H1 (cell line): ENCODE measurements around the gene RPL37. TPM values are rescaled to one million over a fixed set of nuclear protein-coding genes. Genes with fewer than 3 reads are reported as not detected.

ENCODE experiments used
- ASH2L ChIP-seq: fragments of 200-600, 300-600 bp; sonication (generic); IDR thresholded peaks from one replicate; pipeline ENCODE4 v1.7.1; 2017; ENCODE audit warnings: low read length
- BRCA1 ChIP-seq: IDR thresholded peaks from 2 replicates; pipeline ENCODE4 v1.6.1; 2012; ENCODE audit warnings: low read depth, low read length, improper control_type of control experiment
- CBX5 ChIP-seq: fragments of 300-800, 300-1000 bp; sonication (generic); IDR thresholded peaks from 2 replicates; pipeline ENCODE4 v1.7.1; 2016; ENCODE audit warnings: antibody characterized with exemption, low read length, low read depth
- CEBPB ChIP-seq: IDR thresholded peaks from 2 replicates; pipeline ENCODE4 v1.6.1; 2012; ENCODE audit warnings: low read depth, low read length
- CHD2 ChIP-seq: IDR thresholded peaks from 2 replicates; pipeline ENCODE4 v1.6.1; 2012; ENCODE audit warnings: low read length, improper control_type of control experiment
- CTCF ChIP-seq, 3 experiments: IDR thresholded peaks; 1 replicate in 2 of 3; 2 replicates in 1 of 3; pipeline versions ENCODE4 v1.5.1 to v1.6.1; 2011; ENCODE audit warnings: low read length in 3 of 3, mild to moderate bottlenecking in 3 of 3, inconsistent platforms in 2 of 3, low read depth in 1 of 3, moderate library complexity in 1 of 3; ENCODE audit not compliant: insufficient read depth in 1 of 3; ENCODE audit errors: control extremely low read depth in 1 of 3
- E2F6 ChIP-seq: IDR thresholded peaks from 2 replicates; pipeline ENCODE4 v1.6.1; 2012; ENCODE audit warnings: inconsistent platforms
- EP300 ChIP-seq, 2 experiments: IDR thresholded peaks; 1 replicate in 1 of 2; 2 replicates in 1 of 2; pipeline ENCODE4 v1.6.1; 2011 to 2012; ENCODE audit warnings: low read depth in 2 of 2, low read length in 2 of 2, mild to moderate bottlenecking in 2 of 2, borderline replicate concordance in 1 of 2, inconsistent platforms in 1 of 2, moderate library complexity in 1 of 2
- GABPA ChIP-seq: IDR thresholded peaks from 2 replicates; pipeline ENCODE4 v1.6.1; 2011; ENCODE audit warnings: mild to moderate bottlenecking, low read length, moderate library complexity, borderline replicate concordance; ENCODE audit not compliant: insufficient read depth
- JUN ChIP-seq: IDR thresholded peaks from 2 replicates; pipeline ENCODE4 v1.6.1; 2011; ENCODE audit warnings: low read depth, mild to moderate bottlenecking, improper control_type of control experiment, low read length
- KDM1A ChIP-seq: fragments of 200-600, 300-600 bp; sonication (generic); IDR thresholded peaks from 2 replicates; pipeline ENCODE4 v1.7.1; 2016; ENCODE audit warnings: mild to moderate bottlenecking, low read length, borderline replicate concordance
- KDM5A ChIP-seq: fragments of 200-600 bp; IDR thresholded peaks from 2 replicates; pipeline ENCODE4 v1.7.1; 2012; ENCODE audit warnings: mild to moderate bottlenecking, low read length, inconsistent platforms, mixed read lengths
- RFX5 ChIP-seq: IDR thresholded peaks from 2 replicates; pipeline ENCODE4 v1.6.1; 2011; ENCODE audit warnings: low read depth, low read length, improper control_type of control experiment, borderline replicate concordance
- SIN3A ChIP-seq, 2 experiments: IDR thresholded peaks in 1 of 2; conservative IDR thresholded peaks in 1 of 2; 2 replicates each; pipeline ENCODE4 v1.6.1; 2011 to 2012; ENCODE audit warnings: low read length in 2 of 2, improper control_type of control experiment in 1 of 2, low read depth in 1 of 2, mild to moderate bottlenecking in 1 of 2
- SIRT6 ChIP-seq: IDR thresholded peaks from one replicate; pipeline ENCODE4 v1.7.1; 2012; ENCODE audit warnings: low read length, inconsistent platforms
- SP1 ChIP-seq: IDR thresholded peaks from 2 replicates; pipeline ENCODE4 v1.6.1; 2011; ENCODE audit warnings: low read depth, low read length
- SP2 ChIP-seq: IDR thresholded peaks from 2 replicates; pipeline ENCODE4 v1.6.1; 2012; ENCODE audit warnings: mild to moderate bottlenecking, low read length, inconsistent platforms
- SRF ChIP-seq: IDR thresholded peaks from 2 replicates; pipeline ENCODE4 v1.6.1; 2011; ENCODE audit warnings: mild to moderate bottlenecking, low read depth, low read length, moderate library complexity
- TAF7 ChIP-seq: optimal IDR thresholded peaks from 2 replicates; pipeline ENCODE3; 2011; ENCODE audit warnings: low read depth, mild to moderate bottlenecking, inconsistent platforms, low read length, moderate library complexity, borderline replicate concordance
- TEAD4 ChIP-seq: IDR thresholded peaks from 2 replicates; pipeline ENCODE4 v1.6.1; 2012; ENCODE audit warnings: low read depth, low read length, inconsistent platforms, mixed read lengths
- ZNF274 ChIP-seq: IDR thresholded peaks from 2 replicates; pipeline ENCODE4 v1.7.0; 2012; ENCODE audit warnings: low read length, borderline replicate concordance; ENCODE audit errors: extremely low read depth
- polyA plus RNA-seq, 7 experiments: library from polyadenylated mRNA; depleted of rRNA in 3 of 7; stranded (reverse) in 5 of 7; unstranded in 2 of 7; fragments of >200 nt in 5 of 7; fragments of 200-250 nt in 2 of 7; gene quantifications; 1 replicate in 5 of 7; 2 replicates in 1 of 7; 4 replicates in 1 of 7; pipeline versions ENCODE4 v1.2.1 to v1.2.3, GENCODE V29; 2011 to 2013; ENCODE audit warnings: missing spikeins in 2 of 7, mixed read lengths in 2 of 7
- total RNA-seq: library from RNA; stranded (reverse); fragmentation: NEBNext Ultra II Directional; extraction: Animal tissue kit (Norgen Biotek cat#: 25700); gene quantifications from 2 replicates; pipeline ENCODE4 v1.2.1, GENCODE V29; 2021

The RPL37 gene
- total and polyA plus RNA-seq, 2 of the 8 experiments (the other 6 are each of a cell fraction or from before 2014, with no cell fraction given) = 467 to 1,534 TPM

- peak; percentile 33; the same call in 1 of the 2 replicates for TF ChIP-seq SP1
- TF ChIP-seq TEAD4 = no peak
- peak; percentile 62 to 67 (median 63) for TF ChIP-seq CTCF (IDR thresholded peaks at IDR 0.05; ENCODE audit: control extremely low read depth in 1 of 3, insufficient read depth in 1 of 3, low read depth in 1 of 3, low read length in 3 of 3)
- TF ChIP-seq CEBPB = no peak
- TF ChIP-seq KDM1A = no peak
- TF ChIP-seq EP300 (IDR thresholded peaks at IDR 0.05; ENCODE audit: borderline replicate concordance in 1 of 2, low read depth in 2 of 2, low read length in 2 of 2) = no peak
- peak; percentile 75 for TF ChIP-seq TAF7
- TF ChIP-seq JUN = no peak
- no peak for TF ChIP-seq RFX5
- TF ChIP-seq SIN3A (conservative IDR thresholded peaks at IDR 0.05 in 1 of 2, IDR thresholded peaks at IDR 0.05 in 1 of 2; ENCODE audit: low read depth in 1 of 2, low read length in 2 of 2) = no peak
- peak; percentile 43; the same call in 1 of the 2 replicates for TF ChIP-seq SRF
- TF ChIP-seq GABPA = no peak
- TF ChIP-seq CHD2 = no peak
- peak; percentile 18; the same call in 1 of the 2 replicates for TF ChIP-seq KDM5A
- TF ChIP-seq CBX5 = no peak
- peak; percentile 79 for TF ChIP-seq ASH2L
- no peak for TF ChIP-seq SIRT6
- peak; percentile 87 for TF ChIP-seq E2F6
- TF ChIP-seq BRCA1 = no peak
- TF ChIP-seq SP2 = no peak
- no peak for TF ChIP-seq ZNF274
Measured at GRCh38 chr5:40798012-40798800, 36.8 kb downstream of the RPL37 start, which contains the start of gene PRKAA1 (continued).
